ENCODE results near the gene PPME1.

DNA sequence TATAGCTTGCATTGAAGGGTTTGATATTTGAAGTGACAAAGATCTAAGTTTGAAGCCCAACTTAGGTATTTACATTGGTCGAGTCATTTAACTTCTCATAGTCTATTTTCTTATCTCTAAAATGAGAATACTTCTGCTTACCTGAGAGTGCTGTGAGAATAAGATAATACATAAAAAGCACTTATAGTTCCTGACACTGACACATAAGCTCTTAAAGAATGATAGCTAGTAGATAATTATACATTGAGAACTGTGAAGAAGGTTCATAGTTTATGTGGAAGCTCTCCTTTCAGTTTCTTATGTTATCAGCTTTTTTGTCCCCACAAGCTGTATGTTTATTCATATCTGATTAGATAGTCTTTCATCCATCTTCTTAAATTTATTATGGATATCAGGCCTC, 4.8 kb downstream of the PPME1 start:
- TF ChIP-seq, protein P1, sequence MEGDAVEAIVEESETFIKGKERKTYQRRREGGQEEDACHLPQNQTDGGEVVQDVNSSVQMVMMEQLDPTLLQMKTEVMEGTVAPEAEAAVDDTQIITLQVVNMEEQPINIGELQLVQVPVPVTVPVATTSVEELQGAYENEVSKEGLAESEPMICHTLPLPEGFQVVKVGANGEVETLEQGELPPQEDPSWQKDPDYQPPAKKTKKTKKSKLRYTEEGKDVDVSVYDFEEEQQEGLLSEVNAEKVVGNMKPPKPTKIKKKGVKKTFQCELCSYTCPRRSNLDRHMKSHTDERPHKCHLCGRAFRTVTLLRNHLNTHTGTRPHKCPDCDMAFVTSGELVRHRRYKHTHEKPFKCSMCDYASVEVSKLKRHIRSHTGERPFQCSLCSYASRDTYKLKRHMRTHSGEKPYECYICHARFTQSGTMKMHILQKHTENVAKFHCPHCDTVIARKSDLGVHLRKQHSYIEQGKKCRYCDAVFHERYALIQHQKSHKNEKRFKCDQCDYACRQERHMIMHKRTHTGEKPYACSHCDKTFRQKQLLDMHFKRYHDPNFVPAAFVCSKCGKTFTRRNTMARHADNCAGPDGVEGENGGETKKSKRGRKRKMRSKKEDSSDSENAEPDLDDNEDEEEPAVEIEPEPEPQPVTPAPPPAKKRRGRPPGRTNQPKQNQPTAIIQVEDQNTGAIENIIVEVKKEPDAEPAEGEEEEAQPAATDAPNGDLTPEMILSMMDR (IDR thresholded peaks at IDR 0.05), result no peak
- no peak for TF ChIP-seq ZFX (IDR thresholded peaks at IDR 0.05; ENCODE audit: borderline replicate concordance)
